GM21723 (cell line): ENCODE results near the gene FAU.
A peak's percentile ranks its signal among the peaks of the same experiment; 100 is the strongest.
"Not testable (repeated sequence)": the region's sequence is repeated elsewhere in the genome, so short reads cannot be mapped to it uniquely, and the experiment has no call there.

Experiments used
- ATAC-seq: cut with Tn5 transposase; IDR thresholded peaks from one replicate; pipeline ENCODE4 v1.9.1; 2021; ENCODE audit warnings: mild to moderate bottlenecking, moderate library complexity; ENCODE audit not compliant: unreplicated experiment

FAU gene

DNA sequence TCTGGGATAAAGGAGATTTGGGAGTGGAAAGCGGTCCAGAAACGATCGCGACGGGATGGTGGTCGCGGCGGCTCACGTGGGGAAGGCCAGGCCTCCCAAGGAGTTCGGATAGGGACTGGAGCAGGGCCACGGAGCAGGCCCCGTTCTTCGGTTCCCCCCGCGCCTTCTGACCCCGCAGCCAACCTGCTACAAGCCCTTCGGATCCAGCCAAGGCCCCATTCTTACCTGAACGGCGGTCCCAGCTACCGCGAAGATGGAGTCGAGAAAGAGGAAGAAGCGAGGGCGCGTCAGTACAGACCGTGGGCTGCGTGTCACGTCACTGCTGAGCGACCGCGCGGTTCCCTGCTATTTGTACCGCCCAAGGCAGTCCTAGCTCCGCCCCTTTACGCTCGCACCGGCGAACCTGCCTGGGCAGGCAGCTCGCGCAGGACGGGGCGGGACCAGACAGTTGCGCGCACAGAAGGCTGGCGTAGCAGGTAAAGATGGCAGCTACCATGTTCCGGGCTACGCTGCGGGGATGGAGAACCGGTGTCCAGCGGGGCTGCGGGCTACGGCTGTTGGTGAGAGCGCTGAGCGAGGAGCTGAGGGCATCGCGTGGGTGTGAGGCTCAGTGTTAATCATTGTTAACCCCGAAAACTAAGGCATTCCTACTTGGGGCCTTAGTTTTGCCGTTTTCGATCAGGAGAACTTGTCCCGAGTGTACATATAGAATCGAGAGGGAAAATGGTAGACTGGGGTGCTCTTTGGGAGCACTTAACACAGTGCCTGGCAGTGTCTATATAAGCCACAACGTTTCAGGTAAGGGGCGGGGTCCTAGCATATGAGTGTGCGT lies at the start of gene FAU, which contains the start of gene MRPL49:
Gene FAU, minus strand, starts transcription at position 270 of the 832 bp plus-strand sequence. CDS start 321 bp downstream, outside the sequence.
Gene MRPL49, plus strand, starts transcription at position 457 of the 832 bp plus-strand sequence. Its CDS starts 26 bp downstream, at position 483.
- ATAC-seq: peak; percentile 64

DNA sequence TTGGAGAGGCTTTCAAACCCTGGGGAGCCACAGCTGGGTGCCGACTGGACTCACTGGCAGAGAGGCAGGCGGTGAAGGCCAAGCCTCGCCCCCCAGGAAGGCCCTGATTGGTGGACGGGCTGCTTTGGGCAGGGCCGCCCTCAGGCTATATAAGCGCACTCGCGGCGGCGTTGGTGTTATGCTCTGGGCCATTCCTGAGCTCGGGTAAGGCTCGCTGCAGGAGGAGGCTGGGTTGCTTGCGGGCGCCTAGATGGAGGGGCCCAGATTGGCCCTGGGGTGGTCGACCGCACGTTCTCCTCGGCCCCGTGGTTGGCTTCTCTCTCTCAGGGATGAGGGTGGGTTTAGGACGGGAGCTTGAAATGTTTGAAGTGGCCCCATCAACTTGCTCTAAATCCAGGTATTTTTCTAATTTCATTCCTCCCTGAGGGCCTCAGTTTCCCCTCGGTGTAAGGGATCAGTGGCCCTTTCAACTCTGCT lies 48.2 kb upstream of the FAU start, which contains the start of gene SPDYC:
Gene SPDYC, plus strand, starts transcription at position 176 of the 477 bp plus-strand sequence. CDS start 1,125 bp downstream, outside the sequence.
- ATAC-seq: no peak

DNA sequence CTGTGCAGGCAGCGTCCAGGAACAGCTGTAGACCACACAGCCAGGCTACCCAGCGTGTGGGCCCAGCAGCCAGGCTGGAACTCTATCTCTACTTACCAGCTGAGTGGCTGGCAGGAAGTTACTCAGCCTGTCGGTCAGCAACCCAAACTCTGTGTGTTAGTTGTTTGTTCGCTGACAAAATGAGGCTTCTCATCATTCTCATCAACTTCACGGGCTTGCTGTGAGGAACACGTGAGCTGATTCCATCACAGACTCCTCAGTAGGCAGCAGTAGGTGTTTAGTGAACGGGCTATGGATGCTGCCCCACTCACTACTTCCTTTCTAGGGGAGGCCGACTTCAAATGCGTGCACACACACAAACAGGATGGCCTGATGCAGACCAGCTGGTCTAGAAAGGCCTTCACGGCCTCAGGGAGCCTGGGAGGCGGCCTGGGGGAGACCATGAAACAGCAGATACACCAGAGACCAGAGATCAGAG lies 47.3 kb upstream of the FAU start:
- ATAC-seq: no peak

DNA sequence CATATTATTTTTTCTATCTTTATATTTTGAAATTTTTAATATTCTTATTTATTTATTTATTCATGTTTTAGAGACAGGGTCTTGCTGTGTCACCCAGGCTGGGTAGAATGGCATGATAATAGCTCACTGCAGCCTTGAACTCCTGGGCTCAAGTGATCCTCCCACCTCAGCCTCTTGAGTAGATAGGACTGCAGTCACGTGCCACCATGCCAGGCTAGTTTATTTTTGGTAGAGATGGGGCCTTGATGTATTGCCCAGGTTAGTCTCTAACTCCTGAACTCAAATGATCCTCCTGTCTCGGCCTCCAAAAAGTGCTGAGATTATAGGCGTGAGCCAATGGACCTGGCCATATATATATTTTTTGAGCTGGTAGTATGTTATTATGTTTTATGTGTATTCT lies 45.7 kb upstream of the FAU start:
- no peak for ATAC-seq

DNA sequence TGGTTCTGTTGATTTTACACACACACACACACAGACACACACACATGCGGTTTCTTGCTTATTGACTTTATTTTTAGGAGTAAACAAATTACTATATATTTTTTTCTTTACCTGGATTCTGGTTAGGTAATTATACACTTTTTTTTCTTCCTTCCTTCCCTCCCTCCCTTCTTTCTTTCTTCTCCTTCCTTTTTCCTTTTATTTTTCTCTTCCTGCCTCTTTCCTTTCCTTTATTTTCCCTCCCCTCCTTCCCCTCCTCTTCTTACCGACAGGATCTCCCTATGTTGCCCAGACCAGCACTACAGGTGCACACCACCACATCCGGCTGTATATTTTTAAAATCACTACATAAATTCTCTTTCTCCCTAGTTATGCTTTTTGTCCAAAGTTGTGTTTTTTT lies 45.0 kb upstream of the FAU start:
- no peak for ATAC-seq

DNA sequence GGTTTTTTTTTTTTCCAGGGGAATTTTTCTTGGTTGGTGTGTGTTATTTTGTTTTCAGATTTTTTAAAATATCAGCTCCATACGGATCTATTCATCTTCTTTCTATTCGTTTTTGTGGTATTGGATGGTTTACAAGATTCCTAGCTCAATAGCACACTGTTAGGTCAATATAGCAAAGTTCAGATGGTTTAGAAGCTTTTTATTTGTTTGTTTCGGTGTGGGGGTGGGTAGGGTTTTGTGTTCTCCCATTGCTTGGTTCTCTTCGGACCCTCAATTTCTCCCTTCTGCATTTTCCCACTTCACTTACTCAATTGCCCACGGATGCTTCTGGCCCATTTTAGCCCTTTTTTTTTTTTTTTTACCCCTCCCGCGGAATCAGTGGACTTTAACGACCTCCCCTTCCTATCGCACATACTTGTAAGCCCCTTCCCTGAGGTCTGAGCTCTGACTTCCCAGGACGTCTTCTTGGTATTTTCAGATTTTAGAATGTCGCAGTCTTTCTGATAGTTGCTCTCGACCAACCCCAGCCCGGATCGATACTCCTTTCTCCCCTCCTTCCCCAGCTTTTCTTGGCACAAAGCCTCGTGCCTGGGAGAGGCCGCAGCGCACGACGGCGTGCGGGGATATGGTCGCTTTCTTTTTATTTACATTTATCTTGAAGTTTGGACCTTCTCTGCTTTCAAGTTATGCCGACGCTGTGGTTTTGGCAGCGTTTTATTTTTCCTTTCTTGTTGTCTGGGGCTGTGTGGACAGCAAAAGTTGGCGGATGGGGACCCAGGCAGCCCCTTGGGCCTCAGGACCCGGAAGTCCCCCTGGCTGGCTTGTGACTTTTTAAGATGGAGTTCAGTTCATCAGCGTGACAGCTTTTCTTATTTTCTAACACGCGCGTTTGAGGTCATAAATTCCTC lies 43.7 kb upstream of the FAU start:
- ATAC-seq: no peak

DNA sequence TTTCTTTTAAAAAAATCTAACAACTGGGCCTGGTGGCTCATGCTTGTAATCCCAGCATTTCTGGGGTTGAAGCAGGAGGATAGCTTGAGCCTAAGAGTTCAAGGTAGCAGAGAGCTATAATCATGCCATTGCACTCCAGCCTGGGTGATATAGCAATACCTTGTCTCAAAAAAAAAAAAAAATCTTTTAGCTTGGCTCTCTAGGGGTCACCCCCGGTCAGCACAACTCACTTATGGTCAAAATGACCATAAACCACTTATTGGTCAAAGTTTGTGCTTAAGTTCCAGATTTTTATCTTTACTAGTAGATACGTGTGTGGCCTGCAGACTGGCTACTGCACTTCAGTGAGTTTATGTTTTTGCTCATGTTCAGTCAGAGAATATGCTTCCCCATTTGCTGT lies 41.8 kb upstream of the FAU start:
- ATAC-seq: no peak

DNA sequence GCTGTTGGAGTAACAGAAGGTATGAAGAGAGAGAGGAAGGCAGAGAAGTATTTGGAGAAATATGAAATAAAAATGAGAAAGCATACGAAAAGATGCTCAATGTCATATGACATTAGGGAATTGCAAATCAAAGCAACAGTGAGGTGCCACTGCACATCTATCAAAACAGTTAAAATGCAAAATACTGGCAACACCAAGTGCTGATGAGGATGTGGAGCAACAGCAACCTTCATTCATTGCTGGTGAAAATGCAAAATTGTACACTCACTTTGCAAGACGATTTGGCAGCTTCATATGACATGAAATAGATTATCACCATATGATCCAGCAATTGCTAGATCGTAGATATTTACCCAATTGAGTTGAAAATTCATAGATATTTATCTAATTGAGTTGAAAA lies 38.7 kb upstream of the FAU start:
- ATAC-seq: no peak

DNA sequence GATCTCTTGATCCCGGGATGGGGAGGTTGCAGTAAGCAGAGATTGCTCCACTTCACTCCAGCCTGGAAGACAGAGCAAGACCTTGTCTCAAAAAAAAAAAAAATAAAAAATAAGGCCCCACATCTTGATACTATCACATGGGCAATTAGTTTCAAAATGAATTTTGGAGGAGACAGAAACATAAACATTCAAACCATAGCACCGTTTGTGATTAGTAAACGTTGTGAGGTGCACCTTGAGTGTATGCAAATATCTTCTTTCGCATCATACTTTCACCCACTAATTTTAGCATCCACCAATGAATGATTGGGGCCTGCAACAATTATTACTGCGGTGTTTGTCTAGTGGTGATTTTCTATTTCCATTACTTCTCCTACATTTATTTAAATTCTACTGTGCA lies 37.1 kb upstream of the FAU start:
- peak; percentile 90 for ATAC-seq

DNA sequence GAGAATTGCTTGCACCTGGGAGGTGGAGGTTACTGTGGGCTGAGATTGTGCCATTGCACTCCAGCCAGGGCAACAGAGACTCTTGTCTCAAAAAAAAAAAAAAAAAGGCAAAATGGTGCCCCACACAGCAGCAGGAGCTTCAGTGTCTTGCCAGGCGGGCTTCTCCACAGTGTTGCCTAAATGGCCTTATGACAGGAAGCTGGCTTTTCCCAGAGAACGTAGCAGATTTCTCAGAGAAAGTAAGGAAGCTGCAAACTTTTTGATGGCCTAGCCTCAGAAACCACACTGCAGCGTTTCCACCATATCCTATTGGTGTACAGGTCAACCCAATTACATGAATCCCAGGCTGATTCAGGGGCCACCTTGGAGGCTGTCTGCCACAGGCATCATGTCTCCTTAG lies 35.4 kb upstream of the FAU start:
- ATAC-seq: no peak

DNA sequence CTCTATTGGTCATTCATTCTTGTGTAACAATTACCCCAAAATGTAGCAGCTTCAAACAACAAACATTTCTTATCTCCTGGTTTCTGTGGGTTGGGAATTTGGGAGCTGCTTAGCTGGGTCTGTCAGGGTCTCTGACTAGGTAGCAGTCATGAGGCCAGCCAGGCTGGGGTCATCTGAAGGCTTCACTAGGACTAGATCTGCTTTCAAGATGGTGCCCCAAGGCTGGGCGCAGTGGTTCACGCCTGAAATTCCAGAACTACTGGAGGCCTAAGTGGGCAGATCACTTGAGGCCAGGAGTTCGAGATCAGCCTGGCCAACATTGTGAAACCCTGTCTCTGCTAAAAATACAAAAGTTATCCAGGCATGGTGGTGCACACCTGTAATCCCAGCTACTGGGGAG lies 35.0 kb upstream of the FAU start:
- ATAC-seq: no peak

DNA sequence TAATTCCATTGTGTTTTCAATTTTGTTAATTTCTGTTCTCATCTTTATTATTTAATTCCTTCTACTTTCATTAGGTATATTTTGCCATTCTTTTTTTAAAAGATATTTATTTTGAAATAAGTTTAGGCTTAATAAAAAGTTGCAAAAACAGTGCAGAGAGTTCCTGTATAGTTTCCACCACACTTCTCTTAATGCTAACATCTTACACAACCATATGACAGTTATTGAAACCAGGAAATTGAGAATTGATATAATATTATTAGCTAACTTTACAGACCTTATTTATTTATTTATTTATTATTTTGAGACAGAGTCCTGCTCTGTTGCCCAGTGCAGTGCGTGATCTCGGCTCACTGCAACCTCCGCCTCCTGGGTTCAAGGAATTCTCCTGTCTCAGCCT lies 34.3 kb upstream of the FAU start:
- ATAC-seq: no peak

DNA sequence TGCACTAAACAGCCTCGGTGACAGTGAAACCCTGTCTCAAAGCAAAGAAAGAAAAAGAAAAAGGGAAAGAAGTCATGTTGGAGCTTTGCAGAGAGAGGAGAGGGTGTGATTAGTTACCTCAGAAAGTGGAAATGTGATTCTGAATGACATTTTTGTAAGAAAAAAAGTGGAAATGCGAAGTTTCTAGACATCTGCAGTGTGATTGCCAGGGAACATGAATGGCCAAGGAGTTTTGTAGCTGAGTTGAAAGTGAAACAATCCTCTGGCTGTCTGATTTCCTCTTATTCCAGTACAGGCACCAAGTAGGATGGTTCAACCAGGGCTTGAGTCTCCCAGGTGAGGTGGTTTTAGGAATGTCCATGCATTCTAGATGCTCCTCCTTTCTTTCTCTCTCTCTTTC lies 30.2 kb upstream of the FAU start:
- ATAC-seq: no peak

DNA sequence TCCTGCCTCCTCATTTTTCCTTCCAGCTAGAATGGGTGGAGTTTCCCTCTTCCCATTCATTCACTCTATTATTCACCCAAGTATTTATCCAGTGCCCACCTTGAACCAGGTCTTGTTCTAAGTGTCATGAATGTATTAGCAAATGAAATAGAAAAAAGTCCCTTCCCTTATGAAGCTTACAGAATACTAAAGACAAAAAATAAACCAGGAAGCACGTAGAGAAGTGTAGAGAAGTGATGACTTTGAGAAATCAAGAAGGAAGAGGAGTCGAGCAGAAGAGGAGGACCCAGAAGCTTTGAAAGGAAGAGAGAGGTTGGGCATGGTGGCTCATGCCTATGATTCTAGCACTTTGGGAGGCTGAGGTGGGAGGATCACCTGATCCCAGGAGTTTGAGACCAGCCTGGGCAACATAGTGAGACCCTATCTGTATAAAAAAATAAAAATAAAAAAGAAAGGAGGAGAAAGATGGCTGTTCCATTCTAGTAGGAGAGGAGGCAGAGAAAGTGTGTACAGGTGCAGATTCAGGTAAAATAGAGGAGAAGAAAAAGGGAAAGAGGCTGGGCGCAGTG lies 29.5 kb upstream of the FAU start:
- ATAC-seq: no peak

DNA sequence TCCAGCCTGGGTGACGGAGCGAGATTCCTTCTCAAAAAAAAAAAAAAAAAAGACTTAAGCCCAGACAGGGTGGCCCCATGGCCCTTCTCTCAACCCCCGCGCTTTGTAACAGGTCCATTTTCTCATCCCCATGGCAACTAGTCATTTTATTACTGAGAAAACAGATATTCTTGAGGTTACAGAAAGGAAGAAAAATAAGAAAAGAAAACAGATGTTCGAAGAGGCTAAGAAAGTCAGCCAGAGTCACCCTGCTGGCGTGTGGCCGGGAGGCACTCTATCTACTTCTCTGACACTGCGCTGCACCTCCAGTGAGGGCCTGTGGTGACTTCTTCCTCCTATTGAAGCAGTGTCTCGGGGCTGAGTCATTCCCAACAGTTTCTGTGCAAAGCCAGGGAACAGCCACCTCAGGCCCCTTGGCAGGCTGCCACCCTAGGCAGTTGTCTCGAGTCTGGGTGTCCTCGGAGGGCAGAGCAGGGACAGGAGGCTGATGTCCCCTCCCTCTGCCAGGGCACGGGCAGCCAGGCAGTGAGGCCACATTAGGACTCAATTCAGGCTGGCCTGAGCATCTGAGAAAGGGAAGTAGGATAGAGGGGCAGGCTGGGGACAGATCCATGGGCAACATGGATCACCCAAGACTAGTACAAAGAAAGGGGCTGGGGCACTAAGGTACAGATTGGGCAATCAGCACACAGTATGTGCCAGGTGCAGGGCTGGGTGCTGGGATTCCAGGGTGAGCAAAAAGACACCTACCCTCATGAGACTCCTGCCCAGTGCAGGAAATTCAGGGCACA lies 28.8 kb upstream of the FAU start:
- peak; percentile 74 for ATAC-seq

DNA sequence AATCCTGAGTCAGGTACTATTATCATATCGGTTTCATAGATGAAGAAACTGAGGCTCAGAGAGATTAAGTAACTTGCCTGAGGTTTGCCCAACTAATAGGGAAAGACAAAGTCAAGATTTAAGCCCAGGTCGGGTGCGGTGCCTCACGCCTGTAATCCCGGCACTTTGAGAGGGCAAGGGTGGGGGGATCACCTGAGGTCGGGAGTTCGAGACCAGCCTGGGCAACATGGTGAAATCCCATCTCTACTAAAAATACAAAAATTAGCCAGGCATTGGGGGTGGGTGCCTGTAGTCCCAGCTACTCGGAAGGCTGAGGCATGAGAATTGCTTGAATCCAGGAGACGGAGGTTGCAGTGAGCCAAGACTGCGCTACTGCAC lies 28.2 kb upstream of the FAU start:
- ATAC-seq: not testable (repeated sequence)

DNA sequence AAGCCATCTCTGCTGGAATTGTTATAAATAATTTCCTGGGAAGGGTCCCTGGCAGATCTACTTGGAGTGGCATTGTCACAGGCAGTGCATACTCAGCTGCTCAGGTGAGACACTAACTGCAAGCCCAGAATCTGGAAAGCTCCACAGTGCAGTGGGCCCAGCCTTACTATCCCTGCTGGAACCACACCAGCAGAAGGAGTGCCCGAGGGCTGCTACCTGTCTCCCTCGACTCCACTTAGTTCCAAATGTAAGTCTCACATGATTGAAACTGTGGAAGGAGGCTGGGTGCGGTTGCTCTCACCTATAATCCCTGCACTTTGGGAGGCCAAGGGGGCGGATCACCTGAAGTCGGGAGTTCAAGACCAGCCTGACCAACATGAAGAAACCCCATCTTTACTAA lies 26.7 kb upstream of the FAU start:
- ATAC-seq: no peak

DNA sequence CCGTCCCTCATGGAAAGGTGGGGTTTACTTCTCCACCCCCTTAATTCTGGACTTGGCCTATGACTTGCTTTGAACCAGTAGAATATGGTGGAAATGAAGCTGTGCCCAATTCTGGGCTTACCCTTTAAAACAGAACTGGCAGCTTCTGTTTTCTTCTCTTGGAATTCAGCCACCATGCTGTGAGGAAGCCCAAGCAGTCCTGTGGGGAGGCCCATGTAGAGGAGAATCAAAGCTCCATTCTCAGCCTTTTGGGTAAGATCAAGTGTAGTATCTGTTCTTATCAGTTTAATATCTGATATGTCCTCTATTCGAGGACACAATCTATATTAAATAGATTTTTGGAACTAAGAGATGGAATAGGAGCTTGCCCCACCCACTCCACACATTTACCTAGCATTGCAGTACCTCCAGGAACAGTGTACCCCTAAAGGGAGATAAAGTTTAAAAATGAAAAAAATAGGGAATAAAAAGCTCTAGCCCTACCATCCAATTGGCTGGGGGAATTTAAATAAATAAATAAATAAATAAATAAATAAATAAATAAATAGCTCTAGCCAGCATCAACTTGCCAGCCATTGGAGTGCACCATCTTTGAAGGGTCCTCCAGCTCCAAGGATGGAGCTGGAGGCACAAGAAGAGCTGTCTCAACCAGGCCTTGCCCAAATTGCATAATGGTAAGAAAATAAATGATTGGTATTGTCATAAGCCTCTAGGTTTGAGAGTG lies 25.6 kb upstream of the FAU start:
- ATAC-seq: no peak

DNA sequence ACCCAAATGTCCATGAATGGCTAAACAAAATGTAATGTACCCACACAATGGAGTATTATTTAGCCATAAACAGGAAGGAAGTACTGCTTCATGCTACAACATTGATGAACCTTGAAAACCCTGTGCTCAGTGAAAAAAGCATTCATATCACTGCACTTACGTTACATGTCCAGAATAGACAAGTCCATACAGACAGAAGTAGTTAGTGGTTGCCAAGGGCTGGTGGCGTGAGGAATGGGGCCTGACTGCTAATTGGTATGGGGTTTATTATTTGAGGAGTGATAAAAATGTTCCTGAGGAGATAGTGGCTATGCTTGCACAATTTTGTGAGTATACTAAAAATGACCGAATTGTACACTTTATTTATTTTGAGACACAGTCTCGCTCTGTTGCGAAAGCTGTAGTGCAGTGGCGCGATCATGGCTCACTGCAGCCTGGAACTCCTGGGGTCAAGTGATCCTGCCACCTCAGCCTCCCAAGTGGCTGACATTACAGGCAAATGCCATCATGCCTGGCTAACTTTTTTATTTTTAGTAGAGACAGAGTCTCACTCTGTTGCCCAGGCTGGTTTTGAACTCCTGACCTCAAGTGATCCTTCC lies 20.1 kb upstream of the FAU start:
- ATAC-seq: no peak
